Stimulated activated CD4-positive, alpha-beta T cell treated with anti-CD3 and anti-CD28 coated beads, Interleukin-4, amount 100 ng/mL, for 48 hours (primary cell): ENCODE data around the gene DSG2.

Experiments used
- DNase-seq, 2 donors: peaks; one replicate each; pipeline ENCODE4 v3.0.0-alpha.2; 2020; ENCODE audit warnings: low read depth in 2 of 2

DSG2 gene

DNA sequence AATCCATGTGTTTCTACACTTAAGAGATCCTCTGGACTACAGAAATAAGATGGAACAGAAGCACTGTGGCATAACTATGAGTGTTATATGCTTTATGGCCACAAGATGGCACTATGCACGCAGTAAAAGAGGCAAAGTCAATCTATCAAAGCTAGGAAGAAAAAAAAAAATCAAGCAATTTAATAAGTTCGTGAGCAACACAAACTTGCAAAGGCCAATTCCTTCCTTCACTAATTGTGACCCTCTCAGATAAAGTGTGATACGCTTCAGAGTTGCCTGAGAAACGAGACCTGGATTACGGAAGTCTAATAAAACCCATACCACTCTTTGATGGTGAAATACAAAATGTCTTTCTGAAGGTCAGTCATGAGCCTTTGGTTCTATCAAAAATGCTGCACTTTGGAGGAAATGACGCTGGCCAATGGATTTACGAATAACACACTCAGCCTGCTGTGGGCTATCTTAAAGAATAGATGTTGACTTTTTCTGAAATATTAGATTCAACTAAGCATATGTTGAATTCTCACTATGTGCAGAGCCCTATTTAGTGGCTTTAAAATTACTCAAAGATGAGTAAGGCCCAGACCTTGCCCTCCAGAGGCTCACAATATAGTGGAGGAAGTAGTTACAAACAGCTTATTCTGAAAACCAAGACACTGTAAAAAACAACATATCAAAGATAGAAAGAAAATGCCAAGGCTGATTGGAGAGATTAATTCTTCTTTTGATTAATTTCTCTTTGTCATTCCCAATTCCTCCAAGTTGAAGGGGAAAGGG lies 58.2 kb downstream of the DSG2 start:
- DNase-seq, result peak in 1 of 2 donors; percentile 11

DNA sequence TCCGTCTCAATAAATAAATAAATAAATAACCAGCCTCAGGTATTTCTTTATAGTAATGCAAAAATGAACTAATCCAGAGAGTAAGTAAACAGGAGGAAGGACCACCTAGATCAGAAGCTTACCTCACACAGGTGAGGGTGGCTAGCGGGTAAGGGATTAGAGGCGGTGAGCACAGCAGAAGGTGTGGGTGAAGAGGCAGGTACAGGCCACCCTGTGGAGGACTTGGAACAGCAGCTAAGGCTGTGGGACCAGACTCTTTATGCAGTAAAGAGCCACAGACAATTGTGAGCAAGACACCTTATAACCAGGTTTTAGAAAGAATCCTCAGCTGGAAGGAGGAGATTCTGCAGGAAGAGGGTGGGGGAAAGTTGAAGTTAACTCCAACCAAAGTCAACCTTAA lies 59.5 kb downstream of the DSG2 start:
- DNase-seq, result no peak

DNA sequence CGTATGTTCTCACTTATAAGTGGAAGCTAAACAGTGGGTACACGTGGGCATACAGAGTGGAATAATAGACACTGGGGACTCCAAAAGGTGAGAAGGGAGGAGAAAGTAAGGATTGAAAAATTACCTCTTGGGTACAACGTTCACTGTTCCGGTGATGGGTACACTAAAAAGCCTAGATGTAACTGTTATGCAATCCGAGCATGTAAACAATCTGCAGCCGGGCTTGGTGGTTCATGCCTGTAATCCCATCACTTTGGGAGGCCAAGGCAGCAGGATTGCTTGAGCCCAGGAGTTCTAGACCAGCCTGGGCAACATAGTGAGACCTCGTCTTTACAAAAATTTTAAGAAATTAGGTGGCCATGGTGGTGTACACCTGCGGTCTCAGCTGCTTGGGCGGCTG lies 60.6 kb downstream of the DSG2 start:
- DNase-seq, result no peak

DNA sequence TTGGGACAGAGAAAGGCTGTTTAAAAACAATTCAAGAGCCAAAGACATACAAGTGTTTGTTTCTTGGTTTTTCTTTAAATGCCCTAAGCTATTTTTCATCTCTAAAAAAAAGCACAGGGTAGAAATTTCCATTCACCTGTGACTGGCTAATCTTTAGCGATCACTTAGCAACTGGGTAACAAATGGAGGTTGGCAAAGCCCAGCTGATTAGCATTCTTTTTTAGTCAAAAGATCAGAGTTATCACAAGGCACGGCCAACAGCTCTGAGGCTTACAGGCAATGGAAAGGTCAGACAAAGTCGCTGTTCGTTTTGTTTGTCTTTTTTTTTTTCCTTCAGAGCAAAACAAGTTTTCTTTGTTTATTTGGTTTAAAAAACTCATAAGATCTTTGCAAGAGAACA lies 64.7 kb downstream of the DSG2 start:
- DNase-seq, result no peak

DNA sequence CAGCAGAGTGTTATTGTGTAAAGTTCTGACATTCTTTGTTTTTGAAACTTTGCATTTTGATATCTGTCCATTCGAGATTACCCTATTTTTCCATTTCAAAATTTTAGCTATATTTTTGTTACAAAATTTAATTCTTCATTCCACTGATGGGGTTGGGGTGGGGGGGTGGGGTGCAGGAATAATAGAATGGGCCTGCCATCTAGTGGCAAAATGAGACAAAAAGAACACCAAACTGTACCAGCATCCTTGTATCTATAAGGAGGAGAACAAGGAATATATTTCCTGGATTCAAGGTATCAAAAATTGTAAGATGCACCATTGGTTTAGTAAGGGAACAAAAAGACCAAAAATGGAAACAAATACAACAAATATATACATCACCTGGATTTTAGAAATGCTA lies 65.8 kb downstream of the DSG2 start:
- DNase-seq, result no peak

DNA sequence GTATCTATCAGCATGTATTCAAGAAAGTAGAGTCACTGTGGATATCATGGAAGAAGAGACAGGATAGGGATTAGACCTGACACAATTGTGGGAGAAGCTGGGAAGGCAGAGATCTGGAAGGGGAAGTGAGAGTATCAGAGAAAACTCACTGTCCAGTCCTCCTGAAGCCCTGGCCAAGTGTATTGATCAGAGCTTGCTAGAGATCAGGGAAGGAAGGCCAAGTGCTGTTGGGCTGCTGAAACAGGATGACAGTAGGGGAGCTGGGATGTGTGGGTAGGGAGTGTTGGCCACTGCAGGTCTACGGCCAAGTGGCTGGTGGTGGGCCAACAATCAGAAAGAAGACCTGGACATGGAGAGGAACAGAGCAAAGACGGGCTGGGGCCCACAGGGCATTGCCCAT lies 67.4 kb downstream of the DSG2 start:
- no peak for DNase-seq

DNA sequence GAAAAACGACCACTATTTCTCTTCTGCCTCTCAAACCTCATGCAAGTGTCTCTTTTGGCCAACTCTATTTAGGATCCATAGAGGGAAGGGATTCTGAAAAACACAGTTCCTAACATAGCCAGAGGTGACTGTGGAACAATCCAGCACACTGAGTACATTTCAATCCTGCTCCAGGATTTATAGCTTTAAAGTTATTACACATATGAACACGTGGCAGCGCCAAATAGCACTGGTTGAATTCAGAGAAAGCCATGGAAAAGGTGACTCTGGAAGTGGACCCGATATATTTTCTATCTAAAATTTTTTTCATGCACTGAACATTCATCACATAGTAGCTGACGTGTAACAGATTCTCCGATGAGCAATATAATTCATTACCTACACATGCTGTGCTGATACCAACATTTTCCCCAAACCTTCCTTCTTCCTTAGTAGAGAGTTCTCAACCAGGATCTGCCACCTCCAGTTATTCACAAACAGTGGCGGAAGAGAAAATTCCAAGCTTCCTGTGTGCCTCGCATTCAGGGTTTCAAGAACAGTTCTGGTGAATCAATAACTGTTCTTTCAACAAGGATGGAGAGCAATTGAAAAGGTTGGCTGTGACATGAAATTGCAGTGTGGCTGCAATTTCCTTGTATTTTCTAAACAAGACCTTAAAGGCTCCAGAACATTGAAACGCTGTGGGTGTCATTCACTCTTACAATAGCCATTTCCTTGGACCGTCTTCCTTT lies 68.0 kb downstream of the DSG2 start:
- DNase-seq, result no peak

DNA sequence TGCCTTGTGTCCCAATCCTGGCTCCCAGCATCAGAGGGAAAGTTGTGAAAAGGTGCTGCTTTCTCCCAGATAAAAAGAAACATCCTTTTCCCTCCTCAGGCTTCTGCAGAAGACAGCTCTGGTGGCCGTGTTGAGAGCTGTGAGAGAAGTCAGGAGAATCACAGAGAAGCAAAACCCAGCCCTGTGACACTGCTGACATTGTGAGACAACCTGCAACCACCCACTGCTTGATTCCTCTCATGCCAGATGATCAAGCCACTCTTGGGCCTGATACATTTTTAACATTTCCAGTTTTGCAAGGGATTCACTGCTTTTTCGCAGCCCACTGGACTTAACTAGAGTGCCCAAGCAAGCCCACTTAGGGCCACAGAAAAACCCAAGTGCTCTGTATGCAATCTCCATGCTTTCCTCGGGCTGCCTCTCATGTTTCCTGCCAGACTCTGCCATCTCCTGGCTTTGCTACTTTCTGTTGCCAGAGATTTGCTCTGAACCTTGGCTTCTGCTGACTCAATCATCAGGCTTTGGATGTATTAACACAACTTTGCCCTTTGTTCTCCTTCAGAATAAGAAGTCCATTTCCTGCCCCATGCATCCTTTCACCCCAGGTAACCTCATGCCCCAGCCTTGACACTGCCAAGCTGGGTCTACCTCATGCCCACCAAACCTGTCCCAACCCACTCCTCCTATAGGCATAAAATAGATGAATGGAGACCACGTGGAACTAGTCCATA lies 68.8 kb downstream of the DSG2 start:
- DNase-seq, result no peak

DNA sequence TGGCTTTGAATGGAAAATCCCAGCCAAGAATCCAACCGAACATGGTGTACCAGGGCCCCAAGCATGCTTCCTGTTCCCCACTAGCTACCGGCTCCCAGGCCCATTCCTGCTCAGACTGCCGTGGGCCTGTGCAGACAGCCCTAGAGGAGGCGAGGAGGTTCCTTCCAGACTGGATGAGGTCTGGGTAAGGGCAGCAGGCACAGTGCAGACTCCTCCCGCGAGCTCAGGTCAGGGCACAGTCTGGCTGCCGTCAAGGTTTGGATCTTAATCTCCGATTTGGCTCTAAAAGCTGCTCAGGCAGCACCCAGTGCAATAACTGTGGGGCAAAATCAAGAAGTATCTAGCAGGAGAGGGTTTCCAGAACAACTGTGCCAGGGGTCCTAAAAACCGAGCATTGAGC lies 74.4 kb downstream of the DSG2 start:
- DNase-seq, result no peak

DNA sequence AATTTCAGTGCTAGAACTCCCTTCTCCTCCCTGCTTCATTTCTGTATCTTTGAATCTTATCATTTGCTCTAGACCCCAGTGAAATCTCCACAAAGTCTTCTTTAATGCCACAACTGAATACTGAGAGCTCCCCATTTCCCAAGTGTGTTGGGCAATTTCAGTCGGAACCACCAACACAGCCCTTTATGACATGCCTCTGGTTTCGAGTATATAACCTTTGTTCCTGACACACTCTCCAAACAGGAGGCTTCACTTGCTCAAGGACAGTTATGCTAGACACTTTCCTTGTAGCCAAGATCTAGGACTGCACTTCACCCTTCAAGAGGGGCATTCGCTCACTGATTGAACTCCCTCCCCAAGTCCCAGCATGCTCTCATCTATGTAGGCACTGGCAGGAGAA lies 75.1 kb downstream of the DSG2 start:
- no peak for DNase-seq

DNA sequence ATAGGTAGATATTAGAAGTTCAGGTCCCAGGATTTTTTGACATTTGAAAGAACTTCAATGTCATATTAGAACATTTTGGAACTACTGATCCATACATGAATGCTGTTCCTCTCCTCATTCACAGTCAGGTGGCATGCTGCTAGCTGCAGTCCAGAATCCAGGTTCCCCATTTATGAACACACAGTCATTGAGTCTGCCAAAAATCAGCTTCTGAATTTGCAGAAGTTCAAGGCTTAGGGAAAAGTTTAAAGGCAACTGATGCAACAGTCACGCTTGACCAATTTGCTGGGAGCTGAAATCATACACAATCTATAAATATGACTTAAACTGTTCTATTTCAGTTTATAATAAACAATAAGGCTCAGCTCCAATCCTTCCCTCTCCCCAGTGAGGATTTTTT lies 76.4 kb downstream of the DSG2 start:
- DNase-seq, result no peak

DNA sequence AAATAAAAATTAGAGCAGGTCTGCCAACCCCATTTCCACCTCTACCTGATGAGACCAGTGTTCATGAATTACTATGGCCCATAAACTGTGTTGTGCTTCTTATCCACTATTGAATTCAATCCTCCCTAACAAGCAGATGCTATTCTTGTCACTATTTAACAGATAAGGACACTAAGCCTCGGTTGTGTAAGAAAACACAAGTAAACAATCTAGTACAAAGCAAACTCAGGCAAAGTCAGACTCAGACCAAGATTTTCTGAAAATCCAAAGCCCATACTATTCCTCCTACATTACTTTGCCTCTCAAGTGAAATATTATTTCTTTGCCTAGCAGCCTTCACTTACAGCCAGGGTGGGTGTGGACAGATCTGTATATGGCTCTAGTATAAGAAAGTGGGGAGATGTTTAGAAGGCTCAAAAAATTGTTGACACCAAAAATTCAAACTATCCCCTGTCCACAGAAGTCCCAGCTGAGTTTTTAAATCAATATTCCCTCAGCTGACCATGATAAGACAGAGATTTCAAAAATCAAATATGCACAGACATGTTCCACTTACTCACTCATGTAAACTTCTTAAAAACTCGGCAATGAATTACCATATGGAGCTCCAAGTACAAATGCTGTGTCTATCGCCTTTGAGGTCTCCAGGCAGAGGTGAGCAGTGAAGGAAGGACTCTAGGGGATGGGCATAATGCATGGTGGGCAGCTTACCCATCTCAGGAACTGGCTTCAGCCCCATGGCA lies 77.7 kb downstream of the DSG2 start:
- no peak for DNase-seq

DNA sequence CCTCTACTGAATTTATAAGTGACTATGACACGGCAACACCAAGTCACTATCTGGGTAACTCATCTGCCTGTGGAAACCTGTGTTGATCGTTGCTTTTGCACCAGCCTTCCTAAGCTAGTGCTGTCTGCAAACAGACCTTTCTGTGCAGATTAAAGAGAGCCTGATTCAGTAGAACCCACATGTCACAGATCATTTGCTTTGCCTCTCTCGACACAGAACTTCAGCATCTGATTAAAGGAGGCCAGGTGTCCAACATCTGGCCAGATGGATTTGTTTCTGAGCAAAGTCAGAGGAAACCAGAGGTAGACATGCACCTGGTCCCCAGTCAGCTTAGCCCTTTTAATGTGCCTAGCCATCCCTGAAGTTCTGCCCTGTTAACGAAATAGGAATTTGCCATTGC lies 78.7 kb downstream of the DSG2 start:
- no peak for DNase-seq

DNA sequence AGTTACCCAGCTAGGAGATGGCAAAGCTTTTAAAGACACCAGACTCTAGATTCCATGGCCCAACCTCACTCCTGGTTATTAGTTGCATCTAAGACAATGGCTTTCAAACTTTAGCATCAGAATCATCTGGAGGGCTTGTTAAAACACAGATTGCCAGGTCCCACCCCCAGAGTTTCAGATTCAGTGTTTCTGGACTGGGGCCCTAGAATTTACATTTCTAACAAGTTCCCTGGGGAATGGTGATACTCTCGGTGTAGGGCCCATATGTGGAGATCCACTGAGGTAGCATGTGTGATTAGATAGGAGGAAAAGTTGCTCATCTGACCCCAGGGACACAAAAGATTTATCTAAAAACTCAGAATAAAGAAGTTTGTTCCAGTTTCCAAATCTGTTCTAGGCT lies 79.2 kb downstream of the DSG2 start:
- no peak for DNase-seq

DNA sequence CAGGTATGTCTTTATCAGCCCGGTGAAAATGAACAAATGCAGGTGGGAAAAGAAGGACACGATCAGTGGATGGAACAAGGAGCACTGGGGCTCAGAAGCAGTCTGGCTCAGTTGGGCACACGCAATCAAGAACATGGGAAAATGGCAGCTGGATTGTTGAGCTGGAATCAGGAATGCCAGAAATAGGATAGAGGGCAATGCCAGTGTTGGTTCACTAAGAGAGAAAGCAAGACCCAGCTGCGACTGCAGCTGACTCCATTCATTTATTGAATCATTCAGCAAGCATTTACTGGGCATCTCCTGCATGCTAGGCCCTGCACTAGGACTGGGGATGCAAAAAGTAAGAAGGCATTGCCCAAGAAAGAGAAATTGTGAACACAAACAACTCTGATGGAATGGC lies 80.1 kb downstream of the DSG2 start:
- DNase-seq, result no peak

DNA sequence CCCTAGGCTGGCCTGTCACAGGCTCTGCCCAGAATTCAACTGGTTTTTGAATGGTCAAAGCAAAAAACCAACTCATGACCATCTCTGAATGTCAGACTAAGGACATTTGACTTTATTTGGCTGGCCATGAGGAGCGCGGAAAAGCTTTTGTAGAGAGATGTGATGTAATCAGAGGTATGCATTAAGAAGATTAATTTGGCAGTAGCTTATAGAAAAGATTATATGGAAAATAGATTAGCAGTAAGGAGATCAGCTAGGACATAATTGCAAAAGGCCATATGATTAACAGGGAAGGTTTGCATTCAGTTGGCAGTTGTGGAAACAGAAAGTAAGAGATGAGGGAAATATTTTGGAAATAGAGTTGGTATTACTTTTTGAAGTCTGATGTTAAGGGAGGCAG lies 81.4 kb downstream of the DSG2 start:
- DNase-seq, result no peak

DNA sequence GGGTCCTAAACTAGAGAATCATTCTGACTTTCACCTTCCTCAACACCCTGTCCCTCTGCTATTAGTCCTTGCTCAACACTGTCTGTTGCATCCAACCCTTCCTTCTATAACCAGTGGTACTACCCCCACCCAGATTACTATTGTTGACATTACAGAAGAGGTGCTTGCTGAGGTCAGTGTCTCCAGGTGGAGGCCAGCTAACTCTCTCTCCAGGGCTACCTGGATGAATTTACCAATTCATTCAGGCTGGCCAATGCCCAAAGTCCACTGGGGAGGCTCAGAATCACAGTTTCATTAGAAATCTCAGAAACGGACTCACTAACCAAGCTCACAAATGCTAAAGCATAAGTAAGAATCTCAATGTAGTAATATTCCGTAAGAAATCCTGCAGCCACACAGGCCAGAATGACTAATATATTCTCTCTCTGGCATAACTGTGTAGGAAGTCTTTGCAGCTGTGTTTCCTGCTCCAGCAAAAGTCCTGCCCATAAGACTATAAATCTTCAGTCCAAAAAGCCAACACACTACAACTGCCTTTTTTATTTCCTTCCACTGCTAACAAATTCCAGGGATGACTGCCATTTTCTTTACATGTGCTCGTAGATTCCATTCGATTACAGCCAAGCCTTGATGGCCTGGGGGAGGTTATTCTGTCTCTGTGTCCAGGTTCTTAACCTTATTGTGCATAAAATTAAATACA lies 83.7 kb downstream of the DSG2 start:
- DNase-seq, result no peak

DNA sequence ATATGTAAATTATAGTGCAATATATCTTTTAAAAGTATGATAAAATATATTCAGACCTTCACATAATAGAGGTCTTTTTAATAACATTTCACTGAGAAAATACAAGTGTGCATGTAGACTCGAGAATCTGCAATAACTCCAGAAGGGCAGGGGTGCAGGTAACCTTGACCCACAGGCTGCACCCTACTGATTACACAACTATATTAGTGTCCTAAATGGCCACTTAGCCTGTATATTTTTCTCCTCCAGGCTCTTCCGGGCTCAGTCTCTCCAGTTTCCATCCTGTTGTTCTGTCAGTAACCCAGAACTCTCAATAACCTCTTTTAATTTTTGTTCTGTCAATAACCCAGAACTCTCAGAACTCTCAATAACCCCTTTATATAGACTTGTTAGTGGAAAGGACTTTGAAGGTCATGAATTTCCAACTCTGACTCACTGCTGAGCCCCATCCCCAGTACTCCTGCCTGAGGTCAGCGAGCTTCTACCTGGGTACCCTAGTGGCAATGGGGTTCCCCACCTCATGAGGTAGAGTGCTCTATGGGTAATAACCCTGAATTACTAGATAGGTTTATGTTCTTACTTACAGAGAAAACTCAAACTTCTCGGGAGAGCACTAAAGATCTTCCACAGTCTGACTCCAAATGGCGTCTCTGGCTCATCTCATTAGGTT lies 85.3 kb downstream of the DSG2 start:
- DNase-seq, result no peak

DNA sequence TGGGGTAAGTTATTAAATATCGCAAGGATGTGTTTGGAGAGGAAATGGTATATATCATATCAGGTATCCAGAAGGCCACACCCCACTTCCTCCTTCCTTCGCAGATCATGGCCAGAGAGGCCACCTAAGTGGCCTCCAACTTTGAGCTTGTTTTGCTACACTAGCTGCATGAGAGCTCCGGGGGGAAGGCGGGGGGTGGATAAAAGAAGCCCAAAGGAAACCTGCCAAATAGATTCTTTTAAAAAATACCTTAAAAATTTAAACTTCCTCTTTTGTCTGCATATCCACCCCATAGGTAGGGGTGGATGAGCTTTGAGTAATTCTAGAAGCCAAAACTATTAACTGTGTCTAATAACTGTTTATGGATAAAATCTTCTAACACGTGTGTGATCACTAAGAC lies 88.0 kb downstream of the DSG2 start:
- DNase-seq, result no peak

DNA sequence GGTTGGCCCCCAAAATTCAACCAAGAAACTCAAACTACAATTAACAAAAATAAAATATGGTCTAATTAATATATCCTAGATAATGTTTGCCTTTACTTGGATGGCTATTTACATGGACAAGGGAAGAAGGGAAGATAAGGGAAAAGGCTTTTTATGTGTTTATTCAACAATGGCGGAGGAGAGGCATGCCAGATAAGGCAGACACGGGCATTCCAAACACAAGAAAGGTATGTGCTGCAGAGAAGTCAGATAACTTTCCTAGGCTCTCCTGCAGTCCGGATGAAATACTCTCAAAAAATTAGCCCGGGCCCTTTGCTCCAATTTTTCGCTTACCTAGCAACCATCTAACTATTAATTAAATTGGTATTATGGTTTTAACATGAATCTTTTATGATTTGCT lies 88.6 kb downstream of the DSG2 start:
- DNase-seq, result no peak

DNA sequence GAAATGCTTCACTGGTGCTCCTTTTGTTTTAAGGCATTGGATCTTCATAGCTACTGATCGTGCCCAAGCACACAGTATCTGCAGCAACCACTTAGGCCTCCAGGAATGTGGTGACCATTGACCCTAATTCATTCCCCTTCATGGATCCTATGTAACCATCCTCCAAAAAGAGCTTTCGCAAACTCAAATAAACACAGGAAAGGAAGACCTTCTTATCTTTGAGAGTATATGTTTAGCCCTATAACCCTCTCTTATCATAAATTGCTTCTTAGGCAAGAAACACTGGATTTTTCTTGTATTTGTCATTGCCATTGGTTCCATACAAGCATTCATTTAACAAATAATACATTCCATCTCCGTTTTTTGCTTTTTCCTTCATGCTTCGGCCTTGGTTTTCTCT lies 89.6 kb downstream of the DSG2 start:
- DNase-seq, result no peak
